Neural crest cell (in vitro differentiated cells): ENCODE data around the gene CDH19. TPM values are rescaled to one million over a fixed set of nuclear protein-coding genes. Genes with fewer than 3 reads are reported as not detected.
A peak's percentile ranks its signal among the peaks of the same experiment; 100 is the strongest.

ENCODE experiments used
- DNase-seq: peaks from one replicate; pipeline ENCODE4 v3.0.0; 2021; ENCODE audit warnings: low read depth, mixed read lengths, low spot score
- H3K27ac Mint-ChIP-seq: one replicate; pipeline ENCODE4 v1.8.0; 2021; ENCODE audit warnings: mild to moderate bottlenecking, mixed read lengths; ENCODE audit not compliant: unreplicated experiment
- H3K27me3 Mint-ChIP-seq: 2 replicates; pipeline ENCODE4 v1.8.0; 2021; ENCODE audit warnings: low read depth, mild to moderate bottlenecking, mixed read lengths
- H3K36me3 Mint-ChIP-seq: 2 replicates; pipeline ENCODE4 v1.8.0; 2021; ENCODE audit warnings: low read depth, mild to moderate bottlenecking, mixed read lengths
- H3K4me1 Mint-ChIP-seq: 2 replicates; pipeline ENCODE4 v1.8.0; 2021; ENCODE audit warnings: mixed read lengths
- H3K4me3 Mint-ChIP-seq: one replicate; pipeline ENCODE4 v1.8.0; 2021; ENCODE audit warnings: mild to moderate bottlenecking, mixed read lengths
- H3K9me3 Mint-ChIP-seq: 2 replicates; pipeline ENCODE4 v1.8.0; 2021; ENCODE audit warnings: mixed read lengths
- total RNA-seq: library from RNA; stranded (reverse); gene quantifications from 2 replicates; pipeline ENCODE4 v1.2.1, GENCODE V29; 2021
- TF ChIP-seq, protein P1 (sequence below): fragments of 200-600 bp; sonication (generic); conservative IDR thresholded peaks from 2 replicates; pipeline ENCODE4 v1.5.0; 2021; ENCODE audit warnings: antibody characterized with exemption, mild to moderate bottlenecking

The CDH19 gene
- total RNA-seq, 1 donor from 2014 or later, result 14.7 TPM

DNA sequence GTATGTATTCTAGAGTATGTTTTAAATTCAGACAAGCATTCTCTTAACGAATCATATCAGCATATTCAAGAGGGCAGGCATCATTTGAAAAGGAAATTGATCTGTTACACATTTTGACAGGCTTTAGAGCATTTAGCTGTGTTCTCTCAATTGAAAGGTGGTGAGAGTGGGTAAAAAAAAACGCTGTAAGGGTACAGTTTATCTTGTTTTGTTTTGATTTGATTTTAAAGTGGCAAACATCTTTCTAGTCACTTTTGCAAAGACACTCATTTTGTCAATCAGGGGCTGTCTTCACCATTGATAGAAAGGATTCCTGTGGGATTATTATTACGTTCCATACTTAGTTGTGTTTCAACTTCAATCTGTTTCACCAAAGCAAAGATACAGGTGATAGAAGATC is 2.2 kb downstream of the CDH19 start:
- TF ChIP-seq, protein P1, sequence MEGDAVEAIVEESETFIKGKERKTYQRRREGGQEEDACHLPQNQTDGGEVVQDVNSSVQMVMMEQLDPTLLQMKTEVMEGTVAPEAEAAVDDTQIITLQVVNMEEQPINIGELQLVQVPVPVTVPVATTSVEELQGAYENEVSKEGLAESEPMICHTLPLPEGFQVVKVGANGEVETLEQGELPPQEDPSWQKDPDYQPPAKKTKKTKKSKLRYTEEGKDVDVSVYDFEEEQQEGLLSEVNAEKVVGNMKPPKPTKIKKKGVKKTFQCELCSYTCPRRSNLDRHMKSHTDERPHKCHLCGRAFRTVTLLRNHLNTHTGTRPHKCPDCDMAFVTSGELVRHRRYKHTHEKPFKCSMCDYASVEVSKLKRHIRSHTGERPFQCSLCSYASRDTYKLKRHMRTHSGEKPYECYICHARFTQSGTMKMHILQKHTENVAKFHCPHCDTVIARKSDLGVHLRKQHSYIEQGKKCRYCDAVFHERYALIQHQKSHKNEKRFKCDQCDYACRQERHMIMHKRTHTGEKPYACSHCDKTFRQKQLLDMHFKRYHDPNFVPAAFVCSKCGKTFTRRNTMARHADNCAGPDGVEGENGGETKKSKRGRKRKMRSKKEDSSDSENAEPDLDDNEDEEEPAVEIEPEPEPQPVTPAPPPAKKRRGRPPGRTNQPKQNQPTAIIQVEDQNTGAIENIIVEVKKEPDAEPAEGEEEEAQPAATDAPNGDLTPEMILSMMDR, result no peak
- no peak for DNase-seq
- Mint-ChIP-seq H3K27ac (no peak overlapping the region), H3K9me3 (peaks cover 9% of the 10 kb centered on the region), H3K27me3 (no peaks in the 10 kb centered on the region), H3K36me3 (peaks cover 12% of the 10 kb centered on the region), H3K4me3 (peak overlapping the region; percentile 82), H3K4me1 (peaks cover 29% of the 10 kb centered on the region)

DNA sequence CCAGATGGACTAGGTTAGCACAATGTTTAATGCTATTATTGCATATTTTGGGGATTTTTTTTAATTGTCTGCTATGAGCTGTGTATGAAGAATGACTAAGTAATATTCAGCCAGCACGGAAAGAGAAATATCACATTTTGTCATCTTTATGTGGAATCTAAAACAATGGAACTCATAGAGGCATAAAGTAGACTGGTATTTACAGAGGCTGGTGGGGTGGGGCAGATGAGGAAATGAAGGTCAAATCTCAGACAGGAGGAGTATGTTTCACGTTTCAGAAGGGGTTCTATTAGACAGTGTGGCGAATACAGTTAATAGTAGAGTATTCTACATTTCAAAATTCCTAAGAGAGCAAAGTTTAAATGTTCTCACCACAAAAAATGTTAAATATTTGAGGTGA is 4.7 kb downstream of the CDH19 start:
- peaks cover 18% of the 10 kb centered on the region for H3K9me3 Mint-ChIP-seq
- no peak for DNase-seq
- H3K4me3 Mint-ChIP-seq, result peak overlapping the region; percentile 41
- H3K27ac Mint-ChIP-seq, result peak overlapping the region; percentile 21
- peaks cover 30% of the 10 kb centered on the region for H3K36me3 Mint-ChIP-seq
- TF ChIP-seq, protein P1, result no peak
- no peaks in the 10 kb centered on the region for H3K27me3 Mint-ChIP-seq
- H3K4me1 Mint-ChIP-seq, result peaks cover 24% of the 10 kb centered on the region

DNA sequence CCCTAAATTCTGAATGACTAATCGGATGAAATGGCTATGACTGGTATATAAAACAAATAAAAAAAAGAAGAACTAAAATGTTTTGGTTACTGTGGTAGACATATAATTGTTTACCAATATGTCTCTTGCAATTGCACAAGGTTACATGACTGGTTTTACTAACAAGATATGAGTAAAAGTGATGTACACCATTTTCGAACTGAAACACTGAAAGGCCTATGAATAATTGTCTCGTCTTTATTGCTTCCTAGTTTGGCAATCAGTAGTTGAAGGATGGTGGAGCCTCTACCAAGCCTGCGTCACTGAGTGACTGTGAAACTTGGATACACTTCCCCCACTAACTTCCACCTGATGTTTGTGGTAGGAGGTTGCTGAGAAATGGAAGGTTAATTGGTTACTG is 16.5 kb downstream of the CDH19 start:
- Mint-ChIP-seq H3K36me3 (peaks cover 5% of the 10 kb centered on the region), H3K27ac (no peak overlapping the region), H3K4me1 (peaks cover 11% of the 10 kb centered on the region), H3K4me3 (no peak overlapping the region), H3K27me3 (no peaks in the 10 kb centered on the region), H3K9me3 (peaks cover 10% of the 10 kb centered on the region)
- TF ChIP-seq, protein P1, result no peak
- DNase-seq, result no peak

DNA sequence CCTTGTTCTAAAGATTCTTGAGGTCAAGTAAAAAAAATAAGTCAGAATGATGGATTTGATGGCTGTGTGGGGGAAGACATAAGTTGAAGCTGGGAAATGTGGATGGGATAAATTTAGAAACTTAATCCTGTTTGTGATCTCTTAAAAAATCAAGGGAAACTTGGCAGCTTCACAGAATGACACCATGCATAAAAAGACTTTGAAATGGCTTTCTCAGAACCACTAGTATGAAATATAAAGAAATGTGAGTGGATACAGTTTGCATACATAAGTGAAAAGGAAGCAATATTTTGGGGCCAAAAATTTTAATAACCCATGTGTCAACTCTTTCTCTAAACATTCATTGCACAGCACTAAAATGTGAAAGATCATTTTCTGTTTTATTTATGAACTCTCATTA is 21.7 kb downstream of the CDH19 start:
- peaks cover 11% of the 10 kb centered on the region for H3K4me1 Mint-ChIP-seq
- DNase-seq, result no peak
- no peaks in the 10 kb centered on the region for H3K27me3 Mint-ChIP-seq
- peaks cover 2% of the 10 kb centered on the region for H3K36me3 Mint-ChIP-seq
- TF ChIP-seq, protein P1, result no peak
- peaks cover 4% of the 10 kb centered on the region for H3K9me3 Mint-ChIP-seq
- no peak overlapping the region for H3K27ac Mint-ChIP-seq
- no peak overlapping the region for H3K4me3 Mint-ChIP-seq

DNA sequence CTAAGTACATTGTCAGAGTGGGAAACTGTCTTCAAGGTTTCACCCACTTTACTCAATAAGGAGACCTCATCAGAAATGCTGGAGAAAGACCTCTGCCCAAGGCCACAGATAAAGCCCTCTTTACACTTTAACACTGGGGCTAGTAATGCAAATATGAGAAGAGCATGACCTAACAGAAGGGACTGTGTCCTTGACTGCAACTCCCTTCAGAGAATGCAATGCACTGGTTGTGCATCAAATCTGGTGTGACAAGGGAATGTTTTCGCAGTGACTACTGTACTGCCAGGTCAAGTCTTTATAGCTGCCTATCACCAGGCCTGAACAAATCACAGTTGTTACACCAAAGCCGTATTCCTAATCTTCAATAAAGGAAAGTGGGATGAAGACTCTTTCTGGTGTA is 28.6 kb downstream of the CDH19 start:
- no peak for DNase-seq
- no peak overlapping the region for H3K4me3 Mint-ChIP-seq
- peak overlapping the region; percentile 90 for H3K27ac Mint-ChIP-seq
- peaks cover 2% of the 10 kb centered on the region for H3K36me3 Mint-ChIP-seq
- TF ChIP-seq, protein P1, result no peak
- H3K27me3 Mint-ChIP-seq, result no peaks in the 10 kb centered on the region
- H3K9me3 Mint-ChIP-seq, result no peaks in the 10 kb centered on the region
- H3K4me1 Mint-ChIP-seq, result peaks cover 25% of the 10 kb centered on the region

DNA sequence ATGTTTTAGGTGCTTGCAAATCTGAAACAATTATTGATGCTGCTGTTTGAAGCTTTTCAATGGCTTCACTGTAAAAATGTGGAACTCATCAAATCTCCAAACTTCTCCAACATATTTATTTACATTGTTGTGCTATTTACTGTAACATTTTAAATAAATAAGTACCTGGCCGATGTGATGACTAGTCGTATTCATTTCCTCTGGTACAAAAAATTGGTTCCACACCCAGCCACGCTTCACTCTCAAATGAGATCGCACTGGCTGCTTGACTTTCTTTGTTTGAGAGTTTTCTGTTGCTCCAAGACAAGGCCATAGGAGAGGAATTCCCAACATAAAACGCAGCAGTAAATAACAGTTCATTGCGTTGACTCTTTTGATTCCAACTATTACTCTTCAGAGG is 32.0 kb downstream of the CDH19 start:
- TF ChIP-seq, protein P1, result no peak
- DNase-seq, result no peak
- H3K36me3 Mint-ChIP-seq, result no peaks in the 10 kb centered on the region
- peak overlapping the region; percentile 85 for H3K27ac Mint-ChIP-seq
- no peak overlapping the region for H3K4me3 Mint-ChIP-seq
- H3K4me1 Mint-ChIP-seq, result peaks cover 25% of the 10 kb centered on the region
- no peaks in the 10 kb centered on the region for H3K27me3 Mint-ChIP-seq
- H3K9me3 Mint-ChIP-seq, result no peaks in the 10 kb centered on the region
